ENCODE results near the gene ZFX.
"Not testable (repeated sequence)": the region's sequence is repeated elsewhere in the genome, so short reads cannot be mapped to it uniquely, and the experiment has no call there.

Gene ZFX

GRCh38 chrX:24149351-24150050, at the start of gene ZFX:
TSS of gene ZFX (plus strand) at chrX:24149729. CDS start at chrX:24172743, 23,014 bp downstream.
- DNase-seq: peak; percentile 29

GRCh38 chrX:24100713-24101112, 48.8 kb upstream of the ZFX start:
- DNase-seq: no peak

GRCh38 chrX:24110069-24110468, 39.5 kb upstream of the ZFX start:
- no peak for DNase-seq

GRCh38 chrX:24113181-24113580, 36.3 kb upstream of the ZFX start:
- DNase-seq: no peak

- no peak for DNase-seq
Observed at GRCh38 chrX:24117258-24117657, 32.3 kb upstream of the ZFX start.

- DNase-seq: peak; percentile 20
Observed at GRCh38 chrX:24124244-24124799, 25.2 kb upstream of the ZFX start.

GRCh38 chrX:24125028-24125612, 24.4 kb upstream of the ZFX start:
- DNase-seq: no peak

- no peak for DNase-seq
Observed at GRCh38 chrX:24131476-24131875, 18.1 kb upstream of the ZFX start.

GRCh38 chrX:24133312-24133711, 16.2 kb upstream of the ZFX start:
- no peak for DNase-seq

GRCh38 chrX:24135768-24136167, 13.8 kb upstream of the ZFX start:
- not testable (repeated sequence) for DNase-seq

- no peak for DNase-seq
Observed at GRCh38 chrX:24137192-24137591, 12.3 kb upstream of the ZFX start.

- DNase-seq: not testable (repeated sequence)
Observed at GRCh38 chrX:24143982-24144381, 5.5 kb upstream of the ZFX start.

- DNase-seq: no peak
Observed at GRCh38 chrX:24144528-24144927, 5.0 kb upstream of the ZFX start.

GRCh38 chrX:24145303-24146186, 4.0 kb upstream of the ZFX start:
- DNase-seq: no peak

- no peak for DNase-seq
Observed at GRCh38 chrX:24146283-24146949, 3.1 kb upstream of the ZFX start.

- DNase-seq: no peak
Observed at GRCh38 chrX:24147165-24147564, 2.4 kb upstream of the ZFX start.

GRCh38 chrX:24148121-24148520, 1.4 kb upstream of the ZFX start:
- no peak for DNase-seq

GRCh38 chrX:24148535-24149350, 786 bp upstream of the ZFX start:
- no peak for DNase-seq

- peak; percentile 91 for DNase-seq
Observed at GRCh38 chrX:24150051-24150790, 692 bp downstream of the ZFX start.

GRCh38 chrX:24150898-24151297, 1.4 kb downstream of the ZFX start:
- DNase-seq: no peak

GRCh38 chrX:24151513-24151912, 2.0 kb downstream of the ZFX start:
- no peak for DNase-seq

Measured in COR-L47 (cell line).